Measurements from ENCODE around the gene NMUR1.

GRCh38 chr2:231573698-231574421, 43.6 kb upstream of the NMUR1 start:
- TF ChIP-seq, protein P1, sequence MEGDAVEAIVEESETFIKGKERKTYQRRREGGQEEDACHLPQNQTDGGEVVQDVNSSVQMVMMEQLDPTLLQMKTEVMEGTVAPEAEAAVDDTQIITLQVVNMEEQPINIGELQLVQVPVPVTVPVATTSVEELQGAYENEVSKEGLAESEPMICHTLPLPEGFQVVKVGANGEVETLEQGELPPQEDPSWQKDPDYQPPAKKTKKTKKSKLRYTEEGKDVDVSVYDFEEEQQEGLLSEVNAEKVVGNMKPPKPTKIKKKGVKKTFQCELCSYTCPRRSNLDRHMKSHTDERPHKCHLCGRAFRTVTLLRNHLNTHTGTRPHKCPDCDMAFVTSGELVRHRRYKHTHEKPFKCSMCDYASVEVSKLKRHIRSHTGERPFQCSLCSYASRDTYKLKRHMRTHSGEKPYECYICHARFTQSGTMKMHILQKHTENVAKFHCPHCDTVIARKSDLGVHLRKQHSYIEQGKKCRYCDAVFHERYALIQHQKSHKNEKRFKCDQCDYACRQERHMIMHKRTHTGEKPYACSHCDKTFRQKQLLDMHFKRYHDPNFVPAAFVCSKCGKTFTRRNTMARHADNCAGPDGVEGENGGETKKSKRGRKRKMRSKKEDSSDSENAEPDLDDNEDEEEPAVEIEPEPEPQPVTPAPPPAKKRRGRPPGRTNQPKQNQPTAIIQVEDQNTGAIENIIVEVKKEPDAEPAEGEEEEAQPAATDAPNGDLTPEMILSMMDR (IDR thresholded peaks at IDR 0.05; ENCODE audit: low read depth, low read length): 0 out of 2 replicates have a peak, but pooled peaks have one; percentile 5
- TF ChIP-seq EZH2phosphoT487 (IDR thresholded peaks at IDR 0.05; ENCODE audit: low read depth): no peak
